ENCODE results near the gene ATG2A.

ATG2A gene

DNA sequence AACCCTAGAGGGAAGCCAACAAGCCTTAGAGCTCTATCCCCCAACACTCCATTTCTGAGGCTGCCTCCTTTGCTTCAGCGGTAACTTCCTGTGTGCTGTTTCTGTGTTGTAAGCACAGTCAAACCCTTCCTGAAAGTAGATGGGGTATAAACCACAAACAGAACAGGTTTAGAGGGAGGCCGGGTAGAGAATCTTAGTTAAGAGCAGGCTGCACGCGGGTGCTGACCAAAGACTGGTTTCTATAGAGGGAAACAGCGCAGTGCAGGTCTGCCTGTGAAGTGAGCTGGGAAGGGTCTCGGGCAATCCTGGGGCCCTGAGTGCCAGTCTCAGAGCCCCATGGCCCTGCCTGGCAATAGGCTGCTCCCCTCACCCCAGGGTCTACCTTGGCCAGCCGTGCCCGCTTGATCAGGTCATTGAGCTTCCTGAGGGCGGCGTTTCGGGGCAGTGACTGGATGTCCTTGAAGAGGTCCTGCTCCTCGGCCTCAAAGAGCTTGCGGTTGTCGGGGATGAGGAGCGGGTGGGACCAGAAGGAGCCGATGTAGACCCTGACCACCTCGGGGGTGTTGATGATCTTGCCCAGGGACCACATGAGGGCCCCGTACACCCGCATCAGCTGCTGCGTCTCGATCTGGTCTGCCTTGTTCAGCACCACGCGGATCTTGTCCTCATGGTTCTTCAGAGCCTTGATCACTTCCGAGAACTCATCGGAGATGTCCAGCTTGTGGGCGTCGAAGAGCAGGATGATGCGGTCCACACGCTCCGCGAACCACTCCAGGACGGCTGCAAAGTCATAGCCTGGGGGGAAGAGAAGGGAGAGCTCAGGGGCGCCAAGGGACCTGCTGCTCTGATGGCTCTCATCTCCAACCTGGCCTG lies 57.2 kb downstream of the ATG2A start:
- Histone ChIP-seq H3K9me3 (replicated peaks; ENCODE audit: insufficient read depth, low read length) (no peaks in the 10 kb centered on the region), H3K79me2 (ENCODE audit: low read length) (peaks cover 49% of the 10 kb centered on the region), H3K4me1 (ENCODE audit: low read length) (peaks cover 32% of the 10 kb centered on the region), H3K4me3 (ENCODE audit: low read length) (peak overlapping the region; percentile 39), H4K20me1 (ENCODE audit: insufficient read depth, low read length) (no peaks in the 10 kb centered on the region), H3K9me2 (replicated peaks; ENCODE audit: insufficient read depth, low read length) (no peaks in the 10 kb centered on the region), H3K4me2 (ENCODE audit: low read depth, low read length) (peak overlapping the region; percentile 83), H3K9ac (ENCODE audit: low read length) (peak overlapping the region; percentile 67), H3F3A (ENCODE audit: insufficient read depth, low read length) (peaks cover 19% of the 10 kb centered on the region), H2AFZ (ENCODE audit: low read length) (peak overlapping the region; percentile 55), H3K36me3 (replicated peaks; ENCODE audit: insufficient read depth, low read length) (0 out of 2 replicates have a peak, but pooled peaks cover under 1% of the 10 kb centered on the region), H3K27ac (ENCODE audit: low read length) (peak overlapping the region; percentile 97), H3K27me3 (replicated peaks; ENCODE audit: insufficient read depth, low read length) (no peaks in the 10 kb centered on the region)
- peak; percentile 94 for DNase-seq
- TF ChIP-seq, protein P1, sequence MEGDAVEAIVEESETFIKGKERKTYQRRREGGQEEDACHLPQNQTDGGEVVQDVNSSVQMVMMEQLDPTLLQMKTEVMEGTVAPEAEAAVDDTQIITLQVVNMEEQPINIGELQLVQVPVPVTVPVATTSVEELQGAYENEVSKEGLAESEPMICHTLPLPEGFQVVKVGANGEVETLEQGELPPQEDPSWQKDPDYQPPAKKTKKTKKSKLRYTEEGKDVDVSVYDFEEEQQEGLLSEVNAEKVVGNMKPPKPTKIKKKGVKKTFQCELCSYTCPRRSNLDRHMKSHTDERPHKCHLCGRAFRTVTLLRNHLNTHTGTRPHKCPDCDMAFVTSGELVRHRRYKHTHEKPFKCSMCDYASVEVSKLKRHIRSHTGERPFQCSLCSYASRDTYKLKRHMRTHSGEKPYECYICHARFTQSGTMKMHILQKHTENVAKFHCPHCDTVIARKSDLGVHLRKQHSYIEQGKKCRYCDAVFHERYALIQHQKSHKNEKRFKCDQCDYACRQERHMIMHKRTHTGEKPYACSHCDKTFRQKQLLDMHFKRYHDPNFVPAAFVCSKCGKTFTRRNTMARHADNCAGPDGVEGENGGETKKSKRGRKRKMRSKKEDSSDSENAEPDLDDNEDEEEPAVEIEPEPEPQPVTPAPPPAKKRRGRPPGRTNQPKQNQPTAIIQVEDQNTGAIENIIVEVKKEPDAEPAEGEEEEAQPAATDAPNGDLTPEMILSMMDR (IDR thresholded peaks at IDR 0.05; ENCODE audit: low read length) = no peak
- TF ChIP-seq EZH2phosphoT487 (IDR thresholded peaks at IDR 0.05; ENCODE audit: low read length) (no peak), EZH2 (optimal IDR thresholded peaks at IDR 0.05; ENCODE audit: low read depth, low read length) (no peak)

DNA sequence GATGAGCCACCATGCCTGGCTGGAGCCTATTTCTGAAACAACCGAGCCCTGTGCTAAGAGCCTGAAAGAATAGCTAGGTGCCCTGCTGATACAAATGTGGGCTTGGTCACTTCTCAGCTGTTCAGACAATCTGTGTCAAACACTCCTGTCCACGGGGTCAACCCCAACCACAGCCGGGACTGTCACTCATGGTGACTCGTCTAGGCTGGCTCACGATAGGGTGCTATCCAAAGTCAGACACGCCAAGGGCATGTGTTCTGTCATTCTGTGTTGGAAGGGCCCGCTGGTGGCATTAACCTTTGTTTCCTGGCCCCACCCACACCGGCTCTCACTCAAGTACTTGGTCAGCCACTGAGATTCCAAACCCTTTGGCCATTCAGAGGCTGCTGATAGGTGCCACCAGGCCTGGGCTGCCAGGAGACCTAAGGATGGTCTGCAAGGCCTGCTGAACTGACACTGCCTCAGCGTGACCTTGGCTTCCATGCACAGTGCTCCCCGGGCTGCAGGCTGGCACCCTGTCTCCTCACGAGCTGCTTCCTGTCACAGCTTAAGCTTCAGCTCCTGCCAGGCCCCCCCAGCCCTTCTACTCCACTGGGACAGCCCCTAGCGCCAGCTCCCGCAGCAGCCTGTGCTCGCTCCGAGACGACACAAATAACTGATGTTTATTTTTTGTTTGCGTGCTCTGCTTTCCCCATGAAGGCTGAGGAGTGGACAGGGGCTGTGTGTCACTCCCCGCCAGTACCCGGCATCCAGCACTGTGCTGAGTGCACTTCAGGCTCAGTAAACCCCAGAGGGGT lies 58.3 kb downstream of the ATG2A start:
- TF ChIP-seq, protein P1 (IDR thresholded peaks at IDR 0.05; ENCODE audit: low read length) = no peak
- TF ChIP-seq EZH2phosphoT487 (IDR thresholded peaks at IDR 0.05; ENCODE audit: low read length) (no peak), EZH2 (optimal IDR thresholded peaks at IDR 0.05; ENCODE audit: low read depth, low read length) (no peak)
- DNase-seq = no peak
- Histone ChIP-seq H3K4me2 (ENCODE audit: low read depth, low read length) (peak overlapping the region; percentile 83), H3K4me3 (ENCODE audit: low read length) (peak overlapping the region; percentile 21; the same call in 1 of the 2 replicates), H3F3A (ENCODE audit: insufficient read depth, low read length) (peaks cover 19% of the 10 kb centered on the region), H3K4me1 (ENCODE audit: low read length) (peaks cover 29% of the 10 kb centered on the region), H3K36me3 (replicated peaks; ENCODE audit: insufficient read depth, low read length) (0 out of 2 replicates have a peak, but pooled peaks cover 5% of the 10 kb centered on the region), H3K27me3 (replicated peaks; ENCODE audit: insufficient read depth, low read length) (no peaks in the 10 kb centered on the region), H3K9me2 (replicated peaks; ENCODE audit: insufficient read depth, low read length) (no peaks in the 10 kb centered on the region), H3K27ac (ENCODE audit: low read length) (peak overlapping the region; percentile 97), H3K9me3 (replicated peaks; ENCODE audit: insufficient read depth, low read length) (no peaks in the 10 kb centered on the region), H3K9ac (ENCODE audit: low read length) (peak overlapping the region; percentile 67), H4K20me1 (ENCODE audit: insufficient read depth, low read length) (no peaks in the 10 kb centered on the region), H3K79me2 (ENCODE audit: low read length) (peaks cover 38% of the 10 kb centered on the region), H2AFZ (ENCODE audit: low read length) (no peak overlapping the region)

DNA sequence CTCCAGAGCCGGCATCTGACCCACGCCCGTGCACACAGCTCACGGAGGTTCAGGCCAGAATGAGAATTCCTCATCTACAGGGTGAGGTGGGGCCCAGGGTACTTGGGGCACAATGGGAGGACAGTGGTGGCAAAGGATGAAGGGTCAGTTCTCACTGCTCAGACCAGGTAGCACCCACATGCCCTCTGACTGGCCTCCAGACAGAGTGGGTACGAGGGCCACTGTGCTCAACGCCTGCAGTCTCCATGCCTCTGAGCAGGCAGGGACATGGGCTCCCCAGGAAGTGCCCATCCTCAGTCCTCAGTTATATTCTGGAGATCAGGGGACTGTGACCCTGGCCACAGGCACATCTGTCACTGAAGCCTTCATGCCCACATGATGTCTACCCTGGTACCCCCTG lies 59.5 kb downstream of the ATG2A start:
- H3F3A ChIP-seq (ENCODE audit: insufficient read depth, low read length) = peaks cover 21% of the 10 kb centered on the region
- H3K27ac ChIP-seq (ENCODE audit: low read length) = no peak overlapping the region
- H3K4me1 ChIP-seq (ENCODE audit: low read length) = peaks cover 40% of the 10 kb centered on the region
- H3K79me2 ChIP-seq (ENCODE audit: low read length) = peaks cover 26% of the 10 kb centered on the region
- no peak overlapping the region for H2AFZ ChIP-seq (ENCODE audit: low read length)
- no peak overlapping the region for H3K4me3 ChIP-seq (ENCODE audit: low read length)
- H3K9me2 ChIP-seq (replicated peaks; ENCODE audit: insufficient read depth, low read length) = no peaks in the 10 kb centered on the region
- no peaks in the 10 kb centered on the region for H3K27me3 ChIP-seq (replicated peaks; ENCODE audit: insufficient read depth, low read length)
- TF ChIP-seq EZH2phosphoT487 (IDR thresholded peaks at IDR 0.05; ENCODE audit: low read length) (no peak), EZH2 (optimal IDR thresholded peaks at IDR 0.05; ENCODE audit: low read depth, low read length) (no peak)
- TF ChIP-seq, protein P1 (IDR thresholded peaks at IDR 0.05; ENCODE audit: low read length) = no peak
- H3K9me3 ChIP-seq (replicated peaks; ENCODE audit: insufficient read depth, low read length) = no peaks in the 10 kb centered on the region
- H3K9ac ChIP-seq (ENCODE audit: low read length) = no peak overlapping the region
- no peaks in the 10 kb centered on the region for H4K20me1 ChIP-seq (ENCODE audit: insufficient read depth, low read length)
- no peak overlapping the region for H3K4me2 ChIP-seq (ENCODE audit: low read depth, low read length)
- no peak for DNase-seq
- H3K36me3 ChIP-seq (replicated peaks; ENCODE audit: insufficient read depth, low read length) = 0 out of 2 replicates have a peak, but pooled peaks cover 5% of the 10 kb centered on the region

Data from MM.1S (cell line).